ENCODE measurements around the gene TRABD.

- TF ChIP-seq GATA2 (IDR thresholded peaks at IDR 0.05; ENCODE audit: low read depth, low read length), result no peak
- TF ChIP-seq GATA3 (IDR thresholded peaks at IDR 0.05; ENCODE audit: low read depth, low read length), result no peak
These were observed 42.0 kb downstream of the TRABD start for GRCh38 chr22:50227579-50228215.

All from SH-SY5Y (cell line).